ENCODE results near the gene GNAO1.

- TF ChIP-seq POLR2A (IDR thresholded peaks at IDR 0.05), result no peak
- no peak for TF ChIP-seq CTCF (IDR thresholded peaks at IDR 0.05)
These were observed 191.6 kb downstream of the GNAO1 start for GRCh38 chr16:56382901-56383355.
